Adipocyte (in vitro differentiated cells): ENCODE measurements around the gene HDAC11.
A peak's percentile ranks its signal among the peaks of the same experiment; 100 is the strongest.

Experiments
- DNase-seq: peaks from one replicate; pipeline ENCODE4 v3.0.0-alpha.2; 2015; ENCODE audit warnings: low read depth
- H3K27me3 ChIP-seq: replicated peaks from 2 replicates; pipeline ENCODE4 v1.7.0; 2013; ENCODE audit warnings: mild to moderate bottlenecking, low read length, moderate library complexity; ENCODE audit not compliant: control insufficient read depth, insufficient read depth
- H3K36me3 ChIP-seq: 2 replicates; pipeline ENCODE4 v1.7.0; 2013; ENCODE audit warnings: low read length, mild to moderate bottlenecking, moderate library complexity; ENCODE audit not compliant: control insufficient read depth, insufficient read depth, severe bottlenecking
- H3K4me1 ChIP-seq: 2 replicates; pipeline ENCODE4 v1.7.0; 2013; ENCODE audit warnings: mild to moderate bottlenecking, low read length, moderate library complexity; ENCODE audit not compliant: control insufficient read depth, insufficient read depth
- H3K4me3 ChIP-seq: 2 replicates; pipeline ENCODE4 v1.7.0; 2013; ENCODE audit warnings: mild to moderate bottlenecking, low read length, moderate library complexity
- H3K9ac ChIP-seq: 2 replicates; pipeline ENCODE4 v1.7.0; 2013; ENCODE audit warnings: mild to moderate bottlenecking, low read length, moderate library complexity
- H3K9me3 ChIP-seq: 2 replicates; pipeline ENCODE4 v1.7.0; 2013; ENCODE audit warnings: mild to moderate bottlenecking, low read length, moderate library complexity; ENCODE audit not compliant: control insufficient read depth

Gene HDAC11

DNA sequence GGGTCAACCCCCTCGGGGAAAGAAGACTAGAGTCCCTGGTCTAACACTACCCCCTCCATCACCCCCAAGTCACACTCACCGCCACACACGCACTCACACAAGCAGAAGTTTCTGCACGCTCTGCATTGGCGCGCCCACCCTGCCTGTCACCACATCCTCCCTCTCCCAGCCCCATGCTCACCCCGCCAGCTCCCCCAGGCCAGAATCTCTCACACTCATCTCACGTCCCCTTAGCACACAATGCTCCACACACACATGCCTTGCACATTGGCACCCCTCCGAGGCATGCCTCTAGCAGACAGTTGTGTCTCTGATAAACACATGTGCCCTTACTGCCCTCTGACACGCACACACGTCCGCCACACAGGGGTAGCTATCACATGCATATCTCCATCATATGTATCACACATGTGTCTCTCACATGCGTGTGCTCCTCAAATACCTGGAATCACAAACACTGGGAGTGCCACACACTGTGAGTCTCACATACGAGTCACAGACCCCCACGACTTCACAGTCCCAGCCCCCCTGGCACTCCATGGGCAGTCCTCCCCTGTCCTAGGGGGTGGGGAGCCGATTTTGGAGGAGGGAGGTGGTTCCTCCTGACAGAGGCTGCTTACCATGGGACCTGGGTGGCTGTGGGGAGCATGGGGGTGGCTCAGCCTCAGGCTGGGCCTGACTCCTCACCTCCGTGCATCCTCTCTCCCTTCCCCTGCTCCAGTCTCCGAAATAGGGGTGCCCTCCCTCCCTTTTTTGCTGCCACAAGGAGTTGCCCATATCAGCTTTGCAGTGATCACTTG, 69.7 kb downstream of the HDAC11 start:
- H3K9me3 ChIP-seq, result no peaks in the 10 kb centered on the region
- no peak for DNase-seq
- H3K4me3 ChIP-seq, result peak overlapping the region; percentile 84
- H3K27me3 ChIP-seq, result no peaks in the 10 kb centered on the region
- peak overlapping the region; percentile 93 for H3K9ac ChIP-seq
- H3K4me1 ChIP-seq, result peaks cover 81% of the 10 kb centered on the region
- H3K36me3 ChIP-seq, result no peaks in the 10 kb centered on the region

DNA sequence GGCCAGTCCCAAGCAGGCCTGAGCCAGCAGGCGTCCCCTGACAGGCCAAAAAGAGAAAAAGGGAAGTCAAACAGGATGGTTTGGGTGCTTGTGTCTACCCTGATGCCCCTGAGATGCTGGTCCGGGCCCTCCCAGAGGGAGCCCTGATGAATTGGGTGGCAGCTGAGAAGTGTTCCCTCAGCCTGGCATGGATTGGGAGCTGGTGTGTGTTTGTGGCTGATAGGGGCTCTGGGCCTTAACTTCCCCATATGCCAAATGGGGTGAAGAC, 70.3 kb downstream of the HDAC11 start:
- peaks cover 76% of the 10 kb centered on the region for H3K4me1 ChIP-seq
- H3K4me3 ChIP-seq, result peak overlapping the region; percentile 84
- no peaks in the 10 kb centered on the region for H3K27me3 ChIP-seq
- peak overlapping the region; percentile 93 for H3K9ac ChIP-seq
- no peaks in the 10 kb centered on the region for H3K9me3 ChIP-seq
- no peak for DNase-seq
- H3K36me3 ChIP-seq, result no peaks in the 10 kb centered on the region

DNA sequence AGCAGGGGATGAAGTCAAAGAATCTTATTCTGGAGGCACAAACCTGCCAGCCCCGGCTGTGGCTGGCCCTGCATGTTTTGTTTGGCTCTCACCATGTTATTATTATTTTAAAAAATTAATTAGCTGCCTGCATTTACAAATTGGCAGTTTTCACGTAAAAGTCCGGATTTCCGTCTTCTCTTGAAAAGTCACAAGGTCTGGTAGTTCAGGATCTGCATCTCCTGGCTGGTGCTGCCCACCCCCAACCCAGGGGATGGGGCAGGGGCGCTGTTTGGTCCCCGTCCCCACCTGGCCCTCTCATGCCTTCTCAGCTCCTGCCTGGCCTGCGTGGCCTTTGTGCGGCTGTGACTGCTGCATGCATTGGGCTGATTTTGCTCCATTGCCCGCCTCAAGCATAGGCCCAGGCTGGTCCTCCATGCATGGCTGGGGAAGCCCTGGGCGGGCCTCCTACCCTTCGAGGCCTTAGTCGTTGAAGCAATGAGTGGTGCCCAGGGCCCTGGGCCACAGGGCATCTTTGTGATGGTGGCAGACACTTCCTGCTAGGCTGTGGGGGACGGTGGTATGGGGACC, 70.8 kb downstream of the HDAC11 start:
- no peaks in the 10 kb centered on the region for H3K9me3 ChIP-seq
- H3K36me3 ChIP-seq, result peaks cover 2% of the 10 kb centered on the region
- no peaks in the 10 kb centered on the region for H3K27me3 ChIP-seq
- H3K4me3 ChIP-seq, result peak overlapping the region; percentile 84
- no peak for DNase-seq
- peak overlapping the region; percentile 93 for H3K9ac ChIP-seq
- H3K4me1 ChIP-seq, result peaks cover 74% of the 10 kb centered on the region

DNA sequence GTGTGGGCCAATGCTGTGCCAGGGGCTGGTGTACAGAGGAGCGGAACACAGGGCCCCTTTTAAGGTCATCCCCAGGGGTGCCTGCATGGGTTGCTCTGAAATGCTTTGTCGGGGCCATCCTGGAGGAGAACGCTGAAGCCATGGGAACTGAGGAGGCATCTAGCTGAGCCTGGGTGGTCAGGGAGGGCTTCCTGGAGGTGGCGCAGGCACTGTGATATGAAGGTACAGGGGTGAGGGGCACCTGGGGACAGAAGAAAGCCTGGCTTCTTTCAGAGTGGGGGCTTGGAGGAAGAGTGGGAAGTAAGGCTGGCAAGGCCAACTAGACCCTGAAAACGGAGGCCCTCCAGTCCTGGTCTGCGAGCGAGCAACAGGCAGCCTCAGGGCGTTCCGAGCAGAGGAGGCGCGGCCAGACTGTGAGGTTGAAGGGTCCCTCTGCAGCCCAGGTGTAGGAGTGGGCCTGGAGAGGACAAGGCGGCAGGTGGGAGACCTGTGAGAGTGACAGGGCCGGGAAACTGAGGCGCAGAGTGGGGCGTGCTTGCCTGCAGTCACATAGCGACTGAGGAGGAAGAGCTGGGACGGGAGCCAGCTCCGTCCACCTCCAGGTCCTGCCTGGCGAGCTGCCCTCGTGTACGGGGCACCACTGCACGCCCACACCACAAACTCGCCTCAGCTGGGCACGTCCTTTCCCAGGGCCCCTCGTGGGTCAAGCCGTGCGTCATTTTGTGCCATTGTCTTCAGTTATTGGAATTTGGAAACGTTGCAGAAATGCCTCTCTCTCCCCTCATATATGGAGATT, 72.9 kb downstream of the HDAC11 start:
- no peaks in the 10 kb centered on the region for H3K9me3 ChIP-seq
- no peaks in the 10 kb centered on the region for H3K27me3 ChIP-seq

DNA sequence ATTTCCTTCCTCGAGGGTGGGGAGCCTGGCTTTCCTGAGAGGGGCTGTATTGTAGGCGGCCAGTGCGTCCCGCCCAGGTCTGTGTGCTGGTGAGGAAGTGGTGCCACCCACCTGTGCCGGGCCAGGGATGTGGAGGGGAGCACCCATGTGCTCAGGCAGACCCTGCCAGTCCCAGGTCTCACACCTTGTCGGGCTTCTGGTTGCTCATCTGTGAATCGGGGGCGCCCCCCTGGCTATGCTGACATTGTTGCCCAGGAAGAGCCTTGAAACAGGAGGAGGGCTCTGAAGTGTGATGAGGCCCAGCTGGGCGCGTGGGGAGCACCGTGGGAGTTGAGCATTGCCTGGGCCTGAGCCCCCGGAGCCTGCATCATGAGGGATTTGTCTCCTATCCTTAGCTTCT, 73.6 kb downstream of the HDAC11 start:
- DNase-seq, result no peak
- Histone ChIP-seq H3K27me3 (no peaks in the 10 kb centered on the region), H3K36me3 (peaks cover 14% of the 10 kb centered on the region), H3K9ac (peak overlapping the region; percentile 93), H3K9me3 (no peaks in the 10 kb centered on the region), H3K4me3 (peak overlapping the region; percentile 84), H3K4me1 (peaks cover 68% of the 10 kb centered on the region)

More for the DNA sequence above, 72.9 kb downstream of the HDAC11 start:
- H3K9ac ChIP-seq, result peak overlapping the region; percentile 93
- H3K4me1 ChIP-seq, result peaks cover 74% of the 10 kb centered on the region
- H3K4me3 ChIP-seq, result peak overlapping the region; percentile 84
- peaks cover 14% of the 10 kb centered on the region for H3K36me3 ChIP-seq
- DNase-seq, result no peak

DNA sequence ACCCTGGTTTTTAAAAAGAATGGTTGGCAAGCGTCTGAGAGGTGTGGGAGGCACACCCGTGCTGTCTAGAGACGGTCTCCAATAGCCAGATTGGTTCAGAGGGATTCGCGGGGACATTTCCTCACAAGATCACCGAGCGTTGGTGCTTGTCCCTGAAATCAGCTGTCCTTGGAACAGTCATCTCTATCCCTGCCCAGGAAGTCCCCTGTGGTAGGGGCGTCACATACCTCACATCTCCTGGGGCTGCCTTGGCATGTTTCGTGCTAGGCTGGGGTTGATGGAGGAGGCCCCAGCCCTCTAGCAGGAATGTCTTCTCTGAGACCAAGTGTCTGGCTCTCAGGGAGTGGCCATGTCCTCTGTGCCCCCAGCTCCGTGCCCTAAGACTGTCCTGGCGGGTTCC, 75.6 kb downstream of the HDAC11 start:
- peak overlapping the region; percentile 70 for H3K9ac ChIP-seq
- H3K36me3 ChIP-seq, result peaks cover 26% of the 10 kb centered on the region
- no peak for DNase-seq
- H3K27me3 ChIP-seq, result no peaks in the 10 kb centered on the region
- H3K9me3 ChIP-seq, result no peaks in the 10 kb centered on the region
- peaks cover 82% of the 10 kb centered on the region for H3K4me1 ChIP-seq
- peak overlapping the region; percentile 16 for H3K4me3 ChIP-seq
